HCT116 (cell line): ENCODE measurements around the gene CHST11.

Experiments
- CEBPB ChIP-seq: IDR thresholded peaks from 2 replicates; pipeline ENCODE4 v1.6.1; 2012; ENCODE audit warnings: low read depth
- EGR1 ChIP-seq: IDR thresholded peaks from 2 replicates; pipeline ENCODE4 v1.6.1; 2012; ENCODE audit warnings: low read depth
- EZH2 ChIP-seq: fragments of 200-600 bp; sonication (generic); IDR thresholded peaks from 2 replicates; pipeline ENCODE4 v1.6.1; 2017; ENCODE audit warnings: antibody characterized with exemption, mixed run types
- JUND ChIP-seq: IDR thresholded peaks from 2 replicates; pipeline ENCODE4 v1.6.1; 2012
- MAX ChIP-seq: IDR thresholded peaks from 2 replicates; pipeline ENCODE4 v1.6.1; 2012
- POLR2A ChIP-seq: IDR thresholded peaks from 2 replicates; pipeline ENCODE4 v1.7.0; 2011; ENCODE audit warnings: borderline replicate concordance; ENCODE audit not compliant: insufficient read depth, insufficient read length; ENCODE audit errors: extremely low read depth
- POLR2AphosphoS5 ChIP-seq: IDR thresholded peaks from 2 replicates; pipeline ENCODE4 v1.6.1; 2011; ENCODE audit warnings: mild to moderate bottlenecking, low read depth, low read length, moderate library complexity
- RAD21 ChIP-seq: IDR thresholded peaks from 2 replicates; pipeline ENCODE4 v1.6.1; 2012; ENCODE audit warnings: low read depth, mild to moderate bottlenecking
- REST ChIP-seq: IDR thresholded peaks from 2 replicates; pipeline ENCODE4 v1.6.1; 2012; ENCODE audit warnings: low read depth
- SIN3A ChIP-seq: IDR thresholded peaks from 2 replicates; pipeline ENCODE4 v1.6.1; 2012; ENCODE audit warnings: low read depth
- TCF7L2 ChIP-seq: IDR thresholded peaks from 2 replicates; pipeline ENCODE4 v1.7.0; 2011; ENCODE audit warnings: borderline replicate concordance, inconsistent platforms; ENCODE audit not compliant: insufficient read depth, insufficient read length; ENCODE audit errors: extremely low read depth
- YY1 ChIP-seq: IDR thresholded peaks from 2 replicates; pipeline ENCODE4 v1.6.1; 2011; ENCODE audit warnings: low read length, low read depth, moderate library complexity, mild to moderate bottlenecking; ENCODE audit not compliant: insufficient replicate concordance; ENCODE audit errors: extremely low read depth
- TF ChIP-seq, protein P1 (sequence below), 3 experiments: fragments of 200-600 bp in 1 of 3; sonication (generic) in 1 of 3; IDR thresholded peaks in 2 of 3; conservative IDR thresholded peaks in 1 of 3; 2 replicates each; pipeline ENCODE4 v1.5.1; 2012 to 2017; ENCODE audit warnings: low read depth in 2 of 3, low read length in 2 of 3, antibody characterized with exemption in 1 of 3, borderline replicate concordance in 1 of 3, control low read depth in 1 of 3, mild to moderate bottlenecking in 1 of 3, mixed read lengths in 1 of 3, mixed run types in 1 of 3, moderate library complexity in 1 of 3; ENCODE audit not compliant: insufficient read depth in 1 of 3
- TF ChIP-seq, protein P2 (sequence below): IDR thresholded peaks from 2 replicates; pipeline ENCODE4 v1.6.1; 2012

- TF ChIP-seq, protein P1, sequence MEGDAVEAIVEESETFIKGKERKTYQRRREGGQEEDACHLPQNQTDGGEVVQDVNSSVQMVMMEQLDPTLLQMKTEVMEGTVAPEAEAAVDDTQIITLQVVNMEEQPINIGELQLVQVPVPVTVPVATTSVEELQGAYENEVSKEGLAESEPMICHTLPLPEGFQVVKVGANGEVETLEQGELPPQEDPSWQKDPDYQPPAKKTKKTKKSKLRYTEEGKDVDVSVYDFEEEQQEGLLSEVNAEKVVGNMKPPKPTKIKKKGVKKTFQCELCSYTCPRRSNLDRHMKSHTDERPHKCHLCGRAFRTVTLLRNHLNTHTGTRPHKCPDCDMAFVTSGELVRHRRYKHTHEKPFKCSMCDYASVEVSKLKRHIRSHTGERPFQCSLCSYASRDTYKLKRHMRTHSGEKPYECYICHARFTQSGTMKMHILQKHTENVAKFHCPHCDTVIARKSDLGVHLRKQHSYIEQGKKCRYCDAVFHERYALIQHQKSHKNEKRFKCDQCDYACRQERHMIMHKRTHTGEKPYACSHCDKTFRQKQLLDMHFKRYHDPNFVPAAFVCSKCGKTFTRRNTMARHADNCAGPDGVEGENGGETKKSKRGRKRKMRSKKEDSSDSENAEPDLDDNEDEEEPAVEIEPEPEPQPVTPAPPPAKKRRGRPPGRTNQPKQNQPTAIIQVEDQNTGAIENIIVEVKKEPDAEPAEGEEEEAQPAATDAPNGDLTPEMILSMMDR (IDR thresholded peaks at IDR 0.05 in 2 of 3, conservative IDR thresholded peaks at IDR 0.05 in 1 of 3; ENCODE audit: borderline replicate concordance in 1 of 3, insufficient read depth in 1 of 3, low read depth in 2 of 3, low read length in 2 of 3): no peak
- no peak for TF ChIP-seq SIN3A
- no peak for TF ChIP-seq POLR2AphosphoS5
- TF ChIP-seq, protein P2, sequence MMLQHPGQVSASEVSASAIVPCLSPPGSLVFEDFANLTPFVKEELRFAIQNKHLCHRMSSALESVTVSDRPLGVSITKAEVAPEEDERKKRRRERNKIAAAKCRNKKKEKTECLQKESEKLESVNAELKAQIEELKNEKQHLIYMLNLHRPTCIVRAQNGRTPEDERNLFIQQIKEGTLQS: no peak
- TF ChIP-seq EGR1: no peak
- no peak for TF ChIP-seq EZH2
- TF ChIP-seq POLR2A: no peak
- no peak for TF ChIP-seq TCF7L2
- TF ChIP-seq REST: no peak
- no peak for TF ChIP-seq JUND
- no peak for TF ChIP-seq CEBPB
- no peak for TF ChIP-seq MAX
- TF ChIP-seq RAD21: no peak
- TF ChIP-seq YY1: no peak
These were observed 264.3 kb downstream of the CHST11 start for GRCh38 chr12:104721039-104721405.
